ENCODE data around the gene EPHA2.

DNA sequence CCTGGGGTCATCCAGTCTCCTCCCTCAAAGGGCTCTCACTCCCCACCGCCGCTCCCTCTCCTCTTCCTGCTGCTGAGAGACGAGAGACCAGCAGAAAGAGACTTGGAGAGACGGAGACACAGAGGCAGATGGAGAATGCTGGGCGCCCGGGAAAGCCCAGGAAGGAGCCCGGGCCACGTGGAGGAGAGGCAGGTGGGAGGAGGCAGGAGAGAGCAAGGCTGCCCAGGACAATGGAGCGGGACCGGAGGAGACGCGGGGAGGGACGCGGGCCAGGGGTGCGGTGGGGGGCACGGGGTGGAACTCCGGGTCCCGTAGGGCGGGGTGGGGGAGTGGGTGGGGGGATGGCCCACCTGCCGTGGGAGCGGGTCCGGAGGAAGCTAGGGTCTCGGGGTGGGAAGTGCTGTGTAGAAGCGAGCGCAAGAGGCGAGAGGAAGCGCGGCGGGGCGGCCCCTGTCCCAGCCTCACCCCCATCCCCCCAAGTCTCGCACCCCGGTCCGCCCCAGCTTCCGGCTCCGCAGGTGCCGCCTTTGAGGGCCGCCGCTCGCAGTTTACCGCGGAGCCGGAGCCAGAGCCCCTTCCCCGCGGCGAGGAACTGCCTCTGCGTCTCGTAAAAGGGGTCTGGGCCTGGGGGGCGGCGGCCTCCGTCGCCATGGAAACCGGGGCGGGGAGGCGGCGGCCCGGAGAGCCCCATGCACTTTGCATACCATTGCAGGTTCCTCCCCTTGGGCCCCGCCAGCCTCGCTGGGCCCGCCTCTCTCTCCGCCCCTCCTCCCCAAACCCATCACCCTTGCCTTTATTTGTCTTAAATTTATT, 11.7 kb upstream of the EPHA2 start:
- TF ChIP-seq POLR2A (IDR thresholded peaks at IDR 0.05; ENCODE audit: low read depth, low read length) (no peak), POLR2AphosphoS5 (IDR thresholded peaks at IDR 0.05; ENCODE audit: low read depth, low read length) (no peak)
